Esophagus squamous epithelium (tissue), 5 donors: ENCODE results near the gene GSK3A. TPM values are rescaled to one million over a fixed set of nuclear protein-coding genes. Genes with fewer than 3 reads are reported as not detected.

Experiments used
- DNase-seq: peaks from one replicate; lab custom pipeline; 2025; lab: John Stamatoyannopoulos, UW
- H3K27ac ChIP-seq, 4 donors: fragments of 200-600 bp; sonication (generic); one replicate each; pipeline ENCODE4 v1.5.1; 2016 to 2019; ENCODE audit warnings: mild to moderate bottlenecking in 1 of 4
- H3K27me3 ChIP-seq, 4 donors: fragments of 200-600 bp; sonication (generic); 1 replicate in 3 of 4; 2 replicates in 1 of 4; pipeline versions ENCODE4 v1.5.1 to v1.6.0; 2017 to 2021; ENCODE audit warnings: antibody characterized with exemption in 1 of 4
- H3K36me3 ChIP-seq, 3 donors: fragments of 200-600 bp; sonication (generic); one replicate each; pipeline ENCODE4 v1.5.1; 2016 to 2019
- H3K4me1 ChIP-seq, 3 donors: fragments of 200-600 bp; sonication (generic); one replicate each; pipeline ENCODE4 v1.5.1; 2017 to 2019
- H3K4me3 ChIP-seq, 4 donors: fragments of 200-600 bp; sonication (generic); 1 replicate in 3 of 4; 2 replicates in 1 of 4; pipeline ENCODE4 v1.5.1; 2016 to 2019; ENCODE audit warnings: mild to moderate bottlenecking in 2 of 4, moderate library complexity in 1 of 4
- H3K9me3 ChIP-seq, 3 donors: fragments of 200-600 bp; sonication (generic); one replicate each; pipeline ENCODE4 v1.5.1; 2016 to 2019
- POLR2A ChIP-seq, 4 donors: fragments of 450-650 bp; IDR thresholded peaks; one replicate each; pipeline ENCODE4 v1.6.1; 2017; ENCODE audit warnings: antibody characterized with exemption in 4 of 4, mild to moderate bottlenecking in 4 of 4, moderate library complexity in 3 of 4
- WGBS, 2 donors: methylation state at CpG; one replicate each; pipeline ENCODE4 v1.1.5; 2018; 5-methylcytosine and 5-hydroxymethylcytosine counted together
- intact Hi-C: fragments of 100-400 bp; cut with DNase I; formaldehyde crosslinking; loops from one replicate; pipeline ENCODE4 v1.15.0; 2022
- total RNA-seq, 4 donors: library from RNA; depleted of rRNA; stranded (reverse); fragments of >200 nt; gene quantifications; one replicate each; pipeline ENCODE4 v1.1.0, GENCODE V29; 2016
- TF ChIP-seq, protein P1 (sequence below), 6 experiments: fragments of 450-650 bp in 4 of 6; fragments of 200-600 bp in 2 of 6; sonication (generic) in 2 of 6; IDR thresholded peaks; one replicate each; pipeline ENCODE4 v1.5.1; 2016 to 2019; ENCODE audit warnings: antibody characterized with exemption in 6 of 6, mild to moderate bottlenecking in 4 of 6, moderate library complexity in 4 of 6
- donor health status: DM: yes; HTN: yes; CAD: no.

Gene GSK3A
- total RNA-seq, 4 donors from 2014 or later: 15.9 to 29.6 (median 26.5) TPM

DNA sequence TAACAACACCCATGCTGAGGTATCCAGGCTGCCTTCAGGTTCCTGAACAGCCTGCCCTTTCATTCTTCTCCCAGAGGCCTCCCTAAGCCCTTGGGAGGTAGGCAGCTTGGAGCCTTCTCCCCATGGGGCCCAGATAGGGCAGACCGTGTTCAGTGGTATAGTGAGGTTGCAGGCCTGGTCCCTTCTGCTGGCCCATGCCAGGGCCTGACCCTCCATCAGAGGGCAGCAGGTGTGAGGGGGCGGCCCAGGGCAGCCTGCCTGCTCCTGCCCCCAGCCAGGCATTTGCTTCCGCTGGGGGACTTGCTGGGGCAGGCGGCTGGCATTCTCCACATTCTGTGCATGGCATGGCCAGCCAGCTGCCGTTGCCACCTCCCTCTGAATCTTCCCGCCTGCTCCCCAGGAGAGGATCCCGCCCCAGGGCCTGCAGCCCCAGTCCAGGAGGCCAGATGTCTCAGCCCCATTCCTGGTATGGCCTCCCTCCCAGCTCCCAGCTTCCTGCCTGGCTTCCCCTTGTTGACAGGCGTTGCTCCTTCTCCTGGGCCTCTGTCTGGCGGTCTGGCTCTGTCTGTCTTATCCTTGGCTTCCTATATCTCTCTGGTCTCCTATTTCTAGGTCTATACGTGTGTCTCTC, 35.5 kb upstream of the GSK3A start:
- DNase-seq: no peak
- peaks cover 61 to 94% (median 74%) of the 10 kb centered on the region in 3 donors for H3K4me1 ChIP-seq
- no peaks in the 10 kb centered on the region for H3K27me3 ChIP-seq
- H3K4me3 ChIP-seq: peak overlapping the region in 2 of 4 donors; percentile 2 to 4
- H3K27ac ChIP-seq: peak overlapping the region; percentile 84 to 99 (median 96)
- intact Hi-C loops: no loop called here
- TF ChIP-seq POLR2A (IDR thresholded peaks at IDR 0.05): no peak
- TF ChIP-seq, protein P1, sequence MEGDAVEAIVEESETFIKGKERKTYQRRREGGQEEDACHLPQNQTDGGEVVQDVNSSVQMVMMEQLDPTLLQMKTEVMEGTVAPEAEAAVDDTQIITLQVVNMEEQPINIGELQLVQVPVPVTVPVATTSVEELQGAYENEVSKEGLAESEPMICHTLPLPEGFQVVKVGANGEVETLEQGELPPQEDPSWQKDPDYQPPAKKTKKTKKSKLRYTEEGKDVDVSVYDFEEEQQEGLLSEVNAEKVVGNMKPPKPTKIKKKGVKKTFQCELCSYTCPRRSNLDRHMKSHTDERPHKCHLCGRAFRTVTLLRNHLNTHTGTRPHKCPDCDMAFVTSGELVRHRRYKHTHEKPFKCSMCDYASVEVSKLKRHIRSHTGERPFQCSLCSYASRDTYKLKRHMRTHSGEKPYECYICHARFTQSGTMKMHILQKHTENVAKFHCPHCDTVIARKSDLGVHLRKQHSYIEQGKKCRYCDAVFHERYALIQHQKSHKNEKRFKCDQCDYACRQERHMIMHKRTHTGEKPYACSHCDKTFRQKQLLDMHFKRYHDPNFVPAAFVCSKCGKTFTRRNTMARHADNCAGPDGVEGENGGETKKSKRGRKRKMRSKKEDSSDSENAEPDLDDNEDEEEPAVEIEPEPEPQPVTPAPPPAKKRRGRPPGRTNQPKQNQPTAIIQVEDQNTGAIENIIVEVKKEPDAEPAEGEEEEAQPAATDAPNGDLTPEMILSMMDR (IDR thresholded peaks at IDR 0.05): no peak
- WGBS, 2 donors: 28% methylated on average over 5 to 6 of the region's 10 CpGs
- peaks cover 12 to 39% (median 18%) of the 10 kb centered on the region in 3 donors for H3K36me3 ChIP-seq
- no peaks in the 10 kb centered on the region for H3K9me3 ChIP-seq

DNA sequence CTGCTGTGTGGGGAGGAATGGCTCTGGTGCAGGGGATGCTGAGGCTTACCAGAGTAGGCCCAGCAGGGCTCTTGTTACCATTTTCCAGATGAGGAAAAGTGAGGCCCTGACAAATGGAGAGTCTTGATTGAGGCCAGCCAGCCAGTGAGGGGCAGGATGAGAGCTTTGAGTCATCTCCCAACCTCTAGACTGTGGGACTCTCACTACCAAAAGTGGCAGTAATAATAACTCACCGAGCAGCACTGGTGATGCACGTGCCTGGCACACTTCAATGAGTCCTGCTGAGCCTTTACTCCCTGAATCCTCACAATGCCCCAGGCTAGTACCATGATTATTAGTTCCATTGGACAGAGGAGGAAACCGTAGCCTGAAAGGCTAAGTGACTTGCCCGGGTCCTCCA, 34.4 kb upstream of the GSK3A start:
- no peaks in the 10 kb centered on the region for H3K27me3 ChIP-seq
- H3K27ac ChIP-seq: peak overlapping the region; percentile 84 to 99 (median 96)
- H3K36me3 ChIP-seq: peaks cover 23 to 50% (median 30%) of the 10 kb centered on the region in 3 donors
- H3K9me3 ChIP-seq: no peaks in the 10 kb centered on the region
- H3K4me3 ChIP-seq: no peak overlapping the region
- TF ChIP-seq POLR2A (IDR thresholded peaks at IDR 0.05): no peak
- TF ChIP-seq, protein P1 (IDR thresholded peaks at IDR 0.05): no peak
- 18 to 35% methylated on average over 2 to 3 of the region's 4 CpGs for WGBS, 2 donors
- H3K4me1 ChIP-seq: peaks cover 49 to 91% (median 64%) of the 10 kb centered on the region in 3 donors
- intact Hi-C loops: no loop called here
- DNase-seq: no peak

DNA sequence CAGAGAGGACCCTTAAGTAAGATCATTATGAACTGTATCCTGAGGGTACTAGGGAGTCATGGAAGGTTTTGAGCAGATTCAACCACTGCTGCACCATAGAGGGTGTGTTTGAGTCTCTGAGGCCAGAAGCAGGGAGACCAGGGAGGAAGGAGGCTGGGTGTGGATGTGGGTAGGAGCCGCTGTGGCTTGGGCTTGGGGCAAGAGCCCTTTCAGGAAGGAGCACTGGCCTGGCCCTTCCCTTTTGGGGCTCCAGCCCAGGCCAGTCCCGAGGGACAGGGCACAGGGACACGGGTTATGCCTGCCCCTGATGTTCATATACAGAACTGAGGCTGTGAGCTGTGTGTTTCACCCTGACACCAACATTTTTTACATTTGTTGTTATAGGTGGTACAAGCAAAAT, 33.9 kb upstream of the GSK3A start:
- H3K4me1 ChIP-seq: peaks cover 45 to 91% (median 64%) of the 10 kb centered on the region in 3 donors
- intact Hi-C loops: no loop called here
- peak overlapping the region; percentile 84 to 99 (median 96) for H3K27ac ChIP-seq
- no peaks in the 10 kb centered on the region for H3K27me3 ChIP-seq
- DNase-seq: no peak
- no peaks in the 10 kb centered on the region for H3K9me3 ChIP-seq
- H3K36me3 ChIP-seq: peaks cover 23 to 53% (median 30%) of the 10 kb centered on the region in 3 donors
- 24 to 71% methylated on average over 1 to 3 of the region's 3 CpGs for WGBS, 2 donors
- H3K4me3 ChIP-seq: no peak overlapping the region
- no peak for TF ChIP-seq POLR2A (IDR thresholded peaks at IDR 0.05)
- TF ChIP-seq, protein P1 (IDR thresholded peaks at IDR 0.05): no peak

DNA sequence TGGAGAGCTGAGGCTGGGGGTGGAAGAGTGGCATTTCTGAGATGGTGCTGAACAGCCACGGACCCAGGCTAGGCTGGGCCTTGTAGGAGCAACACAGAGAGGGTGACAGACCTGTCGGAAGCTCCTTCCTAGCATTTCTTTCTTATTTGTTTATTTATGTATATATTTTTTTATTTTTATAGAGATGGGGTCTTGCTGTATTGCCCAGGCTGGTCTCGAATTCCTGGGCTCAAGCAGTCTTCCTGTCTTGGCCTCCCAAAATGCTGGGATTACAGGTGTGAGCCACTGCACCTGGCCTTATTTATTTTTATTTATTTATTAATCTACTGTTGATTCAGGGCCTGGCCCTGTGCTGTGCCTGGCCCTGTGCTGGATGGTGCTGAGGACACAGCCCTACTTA, 33.1 kb upstream of the GSK3A start:
- intact Hi-C loops: no loop called here
- Histone ChIP-seq H3K4me3 (no peak overlapping the region), H3K9me3 (no peaks in the 10 kb centered on the region), H3K27me3 (no peaks in the 10 kb centered on the region), H3K4me1 (peaks cover 45 to 91% (median 67%) of the 10 kb centered on the region in 3 donors), H3K27ac (peak overlapping the region in 2 of 4 donors; percentile 98 to 99), H3K36me3 (peaks cover 23 to 53% (median 30%) of the 10 kb centered on the region in 3 donors)
- no peak for DNase-seq
- 84 to 88% methylated on average over 3 of the region's 3 CpGs for WGBS, 2 donors
- TF ChIP-seq, protein P1 (IDR thresholded peaks at IDR 0.05): no peak
- TF ChIP-seq POLR2A (IDR thresholded peaks at IDR 0.05): no peak

DNA sequence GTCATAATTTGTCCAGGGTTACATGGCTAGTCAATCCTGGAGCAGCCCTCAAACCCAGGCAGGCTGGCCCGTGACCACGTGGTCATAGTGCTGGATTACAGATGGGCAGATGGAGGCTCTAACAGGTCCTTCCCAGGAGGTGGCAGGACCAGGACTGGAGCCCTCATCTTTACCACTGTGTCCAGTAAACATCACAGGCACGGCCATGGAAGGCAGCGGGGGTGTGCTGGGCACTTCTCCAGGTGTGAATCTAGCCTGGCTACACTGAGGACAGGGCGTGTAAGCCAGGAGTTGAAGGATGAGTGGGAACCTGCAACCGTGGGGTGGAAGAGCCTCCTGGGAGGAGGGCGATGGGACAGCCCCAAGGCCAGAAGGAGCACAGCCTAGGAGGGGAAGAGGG, 32.7 kb upstream of the GSK3A start:
- H3K9me3 ChIP-seq: no peaks in the 10 kb centered on the region
- peak overlapping the region in 2 of 4 donors; percentile 16 to 98 for H3K27ac ChIP-seq
- WGBS, 2 donors: 59% methylated on average over 5 to 7 of the region's 7 CpGs
- no peak for DNase-seq
- intact Hi-C loops: no loop called here
- H3K4me1 ChIP-seq: peaks cover 48 to 91% (median 71%) of the 10 kb centered on the region in 3 donors
- peaks cover 23 to 53% (median 30%) of the 10 kb centered on the region in 3 donors for H3K36me3 ChIP-seq
- H3K4me3 ChIP-seq: no peak overlapping the region
- TF ChIP-seq, protein P1 (IDR thresholded peaks at IDR 0.05): no peak
- no peak for TF ChIP-seq POLR2A (IDR thresholded peaks at IDR 0.05)
- H3K27me3 ChIP-seq: no peaks in the 10 kb centered on the region
